DOHH2 (cell line): Measurements from ENCODE around the gene GLDC.

ENCODE experiments used
- EZH2phosphoT487 ChIP-seq: fragments of 200-600 bp; sonication (generic); IDR thresholded peaks from 2 replicates; pipeline ENCODE4 v1.6.1; 2017; ENCODE audit warnings: borderline replicate concordance, mild to moderate bottlenecking, antibody characterized with exemption, low read length, moderate library complexity, mixed read lengths
- TF ChIP-seq, protein P1 (sequence below): fragments of 200-600 bp; sonication (generic); IDR thresholded peaks from one replicate; pipeline ENCODE4 v1.5.1; 2014; ENCODE audit warnings: antibody characterized with exemption, mild to moderate bottlenecking, low read depth, low read length; ENCODE audit not compliant: poor library complexity, severe bottlenecking

DNA sequence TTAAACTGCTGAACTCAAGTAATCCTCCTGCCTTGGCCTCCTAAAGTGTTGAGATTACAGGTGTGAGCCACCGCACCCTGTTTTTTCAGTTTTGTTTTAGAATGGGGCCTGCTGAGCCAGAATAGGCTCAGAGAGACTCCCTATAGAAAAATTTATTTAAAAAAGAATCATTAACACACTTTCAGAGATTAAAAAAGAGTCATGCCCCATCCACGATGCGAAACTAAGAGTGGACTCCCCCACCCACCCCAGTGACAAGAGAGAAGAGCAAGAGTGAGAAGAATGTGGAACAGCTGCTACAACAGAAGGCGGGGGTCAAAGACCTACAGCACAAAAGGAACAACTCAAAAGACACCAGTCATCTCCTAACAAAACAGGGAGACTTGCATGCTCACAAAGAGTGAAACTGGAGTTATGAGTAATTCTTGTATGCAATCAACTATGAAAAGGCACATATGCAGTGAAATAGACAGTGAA lies 47.2 kb downstream of the GLDC start:
- TF ChIP-seq, protein P1, sequence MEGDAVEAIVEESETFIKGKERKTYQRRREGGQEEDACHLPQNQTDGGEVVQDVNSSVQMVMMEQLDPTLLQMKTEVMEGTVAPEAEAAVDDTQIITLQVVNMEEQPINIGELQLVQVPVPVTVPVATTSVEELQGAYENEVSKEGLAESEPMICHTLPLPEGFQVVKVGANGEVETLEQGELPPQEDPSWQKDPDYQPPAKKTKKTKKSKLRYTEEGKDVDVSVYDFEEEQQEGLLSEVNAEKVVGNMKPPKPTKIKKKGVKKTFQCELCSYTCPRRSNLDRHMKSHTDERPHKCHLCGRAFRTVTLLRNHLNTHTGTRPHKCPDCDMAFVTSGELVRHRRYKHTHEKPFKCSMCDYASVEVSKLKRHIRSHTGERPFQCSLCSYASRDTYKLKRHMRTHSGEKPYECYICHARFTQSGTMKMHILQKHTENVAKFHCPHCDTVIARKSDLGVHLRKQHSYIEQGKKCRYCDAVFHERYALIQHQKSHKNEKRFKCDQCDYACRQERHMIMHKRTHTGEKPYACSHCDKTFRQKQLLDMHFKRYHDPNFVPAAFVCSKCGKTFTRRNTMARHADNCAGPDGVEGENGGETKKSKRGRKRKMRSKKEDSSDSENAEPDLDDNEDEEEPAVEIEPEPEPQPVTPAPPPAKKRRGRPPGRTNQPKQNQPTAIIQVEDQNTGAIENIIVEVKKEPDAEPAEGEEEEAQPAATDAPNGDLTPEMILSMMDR = no peak
- TF ChIP-seq EZH2phosphoT487 = no peak
